Measurements from ENCODE around the gene NEUROD2.

Gene NEUROD2

DNA sequence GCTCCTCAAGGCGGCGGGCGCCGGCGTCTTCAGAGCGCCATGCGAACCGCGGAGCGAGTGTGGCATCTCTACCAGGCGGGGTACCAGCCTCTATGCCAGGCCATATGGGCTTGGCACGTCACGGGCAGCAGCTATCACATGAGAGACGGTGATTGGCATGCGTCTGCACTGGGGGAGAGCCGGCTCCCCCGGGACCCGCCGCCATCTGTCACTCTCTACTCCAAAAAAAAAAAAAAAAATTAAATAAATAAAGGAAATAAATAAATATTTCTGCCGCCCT lies at the start of gene NEUROD2:
Gene NEUROD2 (minus strand): TSS at position 70 of the 280 bp plus-strand sequence. CDS start 1,321 bp downstream, outside the sequence.
- Histone ChIP-seq H3K4me3 (ENCODE audit: low read depth in 1 of 2, low read length in 1 of 2) (no peak within 1 kb of the TSS), H3K9me3 (no peaks in the 10 kb centered on the region), H3K27me3 (peaks cover 100% of the 10 kb centered on the region), H3K4me1 (ENCODE audit: control insufficient read depth in 1 of 2, insufficient read depth in 1 of 2, low read depth in 1 of 2, low read length in 1 of 2) (peaks cover 0 to 4% of the 10 kb centered on the region in 2 experiments), H3K27ac (no peak within 1 kb of the TSS), H3K36me3 (no peaks in the 10 kb centered on the region)
- TF ChIP-seq, protein P1, sequence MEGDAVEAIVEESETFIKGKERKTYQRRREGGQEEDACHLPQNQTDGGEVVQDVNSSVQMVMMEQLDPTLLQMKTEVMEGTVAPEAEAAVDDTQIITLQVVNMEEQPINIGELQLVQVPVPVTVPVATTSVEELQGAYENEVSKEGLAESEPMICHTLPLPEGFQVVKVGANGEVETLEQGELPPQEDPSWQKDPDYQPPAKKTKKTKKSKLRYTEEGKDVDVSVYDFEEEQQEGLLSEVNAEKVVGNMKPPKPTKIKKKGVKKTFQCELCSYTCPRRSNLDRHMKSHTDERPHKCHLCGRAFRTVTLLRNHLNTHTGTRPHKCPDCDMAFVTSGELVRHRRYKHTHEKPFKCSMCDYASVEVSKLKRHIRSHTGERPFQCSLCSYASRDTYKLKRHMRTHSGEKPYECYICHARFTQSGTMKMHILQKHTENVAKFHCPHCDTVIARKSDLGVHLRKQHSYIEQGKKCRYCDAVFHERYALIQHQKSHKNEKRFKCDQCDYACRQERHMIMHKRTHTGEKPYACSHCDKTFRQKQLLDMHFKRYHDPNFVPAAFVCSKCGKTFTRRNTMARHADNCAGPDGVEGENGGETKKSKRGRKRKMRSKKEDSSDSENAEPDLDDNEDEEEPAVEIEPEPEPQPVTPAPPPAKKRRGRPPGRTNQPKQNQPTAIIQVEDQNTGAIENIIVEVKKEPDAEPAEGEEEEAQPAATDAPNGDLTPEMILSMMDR (IDR thresholded peaks at IDR 0.05) = no peak

DNA sequence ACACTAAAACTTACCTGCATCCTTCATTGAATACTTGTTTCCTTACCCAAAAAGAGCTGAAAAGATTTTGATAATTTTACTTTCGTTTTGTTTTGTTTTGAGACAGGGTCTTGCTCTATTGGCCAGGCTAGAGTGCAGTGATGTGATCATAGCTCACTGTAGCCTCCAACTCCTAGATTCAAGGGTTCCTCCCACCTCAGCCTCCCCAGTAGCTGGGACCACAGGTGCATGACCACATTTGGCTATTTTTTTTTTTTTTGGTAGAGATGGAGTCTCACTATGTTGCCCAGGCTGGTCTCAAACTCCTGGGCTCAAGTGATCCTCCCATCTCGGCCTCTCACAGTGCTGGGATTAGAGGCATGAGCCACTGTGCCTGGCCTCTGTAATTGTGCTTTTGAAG lies 47.4 kb upstream of the NEUROD2 start:
- Histone ChIP-seq H3K4me3 (ENCODE audit: low read depth in 1 of 2, low read length in 1 of 2) (no peak overlapping the region), H3K36me3 (peaks cover 62% of the 10 kb centered on the region), H3K27ac (no peak overlapping the region), H3K27me3 (no peaks in the 10 kb centered on the region), H3K4me1 (ENCODE audit: control insufficient read depth in 1 of 2, insufficient read depth in 1 of 2, low read depth in 1 of 2, low read length in 1 of 2) (peaks cover 0 to 3% of the 10 kb centered on the region in 2 experiments), H3K9me3 (no peaks in the 10 kb centered on the region)
- TF ChIP-seq, protein P1 (IDR thresholded peaks at IDR 0.05) = no peak

DNA sequence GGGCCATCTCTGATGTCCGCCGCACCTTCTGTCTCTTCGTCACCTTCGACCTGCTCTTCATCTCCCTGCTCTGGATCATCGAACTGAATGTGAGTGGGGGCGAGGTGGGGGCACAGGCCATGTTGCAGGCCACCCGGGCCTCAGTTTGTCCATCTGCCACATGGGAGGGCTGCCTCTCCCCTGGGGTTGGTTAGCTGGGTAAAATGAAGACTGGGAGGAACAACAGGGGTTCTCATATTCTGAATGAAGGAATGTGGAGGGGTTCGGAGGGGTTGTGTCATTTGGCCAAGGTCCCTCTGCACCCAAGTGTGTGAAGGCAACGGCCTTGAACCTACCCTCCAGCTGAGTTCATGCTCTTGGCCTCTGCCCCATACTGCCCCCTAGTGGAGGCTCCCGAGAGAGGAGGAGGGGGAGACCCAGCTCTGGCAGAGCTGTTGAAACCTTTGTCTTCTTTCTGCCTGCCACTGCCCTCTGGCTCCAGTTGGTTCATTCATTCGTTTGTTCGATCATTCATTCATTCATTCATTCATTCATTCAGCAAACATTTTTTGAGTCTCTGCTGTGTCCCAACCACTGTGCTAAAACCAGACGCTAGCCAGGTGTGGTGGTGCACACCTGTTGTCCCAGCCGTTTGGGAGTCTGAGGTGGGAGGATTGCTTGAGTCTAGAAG lies 46.1 kb upstream of the NEUROD2 start:
- H3K36me3 ChIP-seq = peaks cover 49% of the 10 kb centered on the region
- peaks cover 8 to 16% of the 10 kb centered on the region in 2 experiments for H3K4me1 ChIP-seq (ENCODE audit: control insufficient read depth in 1 of 2, insufficient read depth in 1 of 2, low read depth in 1 of 2, low read length in 1 of 2)
- H3K27me3 ChIP-seq = no peaks in the 10 kb centered on the region
- H3K9me3 ChIP-seq = no peaks in the 10 kb centered on the region
- TF ChIP-seq, protein P1 (IDR thresholded peaks at IDR 0.05) = peak; percentile 75
- no peak overlapping the region for H3K4me3 ChIP-seq (ENCODE audit: low read depth in 1 of 2, low read length in 1 of 2)
- H3K27ac ChIP-seq = no peak overlapping the region

DNA sequence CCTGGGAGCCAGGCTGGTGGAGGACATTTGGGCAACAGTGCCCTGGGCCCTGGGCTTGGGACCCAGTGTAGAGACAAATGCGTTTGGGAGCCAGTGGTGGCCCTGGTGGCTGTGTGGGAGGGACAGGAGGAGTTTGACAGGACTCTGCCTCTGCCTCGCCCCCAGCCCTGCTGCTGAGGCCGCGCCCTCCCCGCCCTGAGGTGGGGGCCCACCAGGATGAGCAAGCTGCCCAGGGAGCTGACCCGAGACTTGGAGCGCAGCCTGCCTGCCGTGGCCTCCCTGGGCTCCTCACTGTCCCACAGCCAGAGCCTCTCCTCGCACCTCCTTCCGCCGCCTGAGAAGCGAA lies 45.6 kb upstream of the NEUROD2 start:
- TF ChIP-seq, protein P1 (IDR thresholded peaks at IDR 0.05) = no peak
- Histone ChIP-seq H3K27ac (no peak overlapping the region), H3K27me3 (no peaks in the 10 kb centered on the region), H3K4me1 (ENCODE audit: control insufficient read depth in 1 of 2, insufficient read depth in 1 of 2, low read depth in 1 of 2, low read length in 1 of 2) (peaks cover 13 to 21% of the 10 kb centered on the region in 2 experiments), H3K36me3 (peaks cover 44% of the 10 kb centered on the region), H3K9me3 (no peaks in the 10 kb centered on the region), H3K4me3 (ENCODE audit: low read depth in 1 of 2, low read length in 1 of 2) (no peak overlapping the region)

DNA sequence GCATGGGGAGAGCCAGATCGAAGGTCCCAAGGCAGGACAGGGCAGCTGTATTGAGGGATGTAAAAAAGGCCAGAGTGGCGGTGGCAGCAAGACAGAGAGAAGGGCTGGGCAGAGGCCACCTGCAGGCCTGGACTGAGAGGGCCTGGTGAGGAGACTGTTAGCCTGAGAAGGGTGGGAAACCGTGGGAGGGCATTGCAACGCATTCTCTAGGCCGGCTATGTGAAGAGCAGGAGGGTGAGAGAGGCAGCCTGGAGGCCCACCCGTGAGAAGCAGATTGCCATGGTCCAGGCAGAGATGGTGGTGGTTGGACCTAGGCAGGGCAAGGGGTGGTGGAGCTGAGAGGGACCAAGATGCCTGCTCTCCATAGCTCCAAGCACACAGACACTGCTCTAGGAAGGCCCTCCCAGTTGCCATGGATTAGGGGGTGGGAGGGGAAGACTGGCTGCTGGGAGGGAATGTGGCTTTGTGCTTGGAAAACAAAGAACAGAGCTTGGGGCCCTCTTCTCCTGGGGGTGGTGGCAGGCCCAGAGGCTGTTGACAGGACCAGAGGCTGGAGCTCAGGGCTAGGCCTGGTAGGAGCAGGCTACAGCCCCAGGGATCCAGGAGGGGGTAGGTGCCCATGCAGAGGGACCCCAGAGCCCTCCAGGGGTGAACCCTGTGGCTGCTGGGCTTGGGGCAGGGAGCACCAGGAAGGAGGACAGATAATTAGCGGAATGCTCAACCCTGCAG lies 45.0 kb upstream of the NEUROD2 start:
- TF ChIP-seq, protein P1 (IDR thresholded peaks at IDR 0.05) = no peak
- Histone ChIP-seq H3K4me1 (ENCODE audit: control insufficient read depth in 1 of 2, insufficient read depth in 1 of 2, low read depth in 1 of 2, low read length in 1 of 2) (peaks cover 14 to 23% of the 10 kb centered on the region in 2 experiments), H3K9me3 (no peaks in the 10 kb centered on the region), H3K4me3 (ENCODE audit: low read depth in 1 of 2, low read length in 1 of 2) (no peak overlapping the region), H3K27me3 (no peaks in the 10 kb centered on the region), H3K27ac (no peak overlapping the region), H3K36me3 (peaks cover 38% of the 10 kb centered on the region)

Data from neutrophil (primary cell).